Measurements from ENCODE around the gene PRKAG2. TPM values are rescaled to one million over a fixed set of nuclear protein-coding genes. Genes with fewer than 3 reads are reported as not detected.
"Not testable (repeated sequence)": the region's sequence is repeated elsewhere in the genome, so short reads cannot be mapped to it uniquely, and the experiment has no call there.

PRKAG2 gene
- total RNA-seq, 1 experiment from 2014 or later = 20.9 TPM

GRCh38 chr7:151787348-151787747 lies 89.6 kb downstream of the PRKAG2 start:
- no peak for DNase-seq (ENCODE audit: low read depth)

- no peak for DNase-seq (ENCODE audit: low read depth)
These were observed 90.0 kb downstream of the PRKAG2 start for GRCh38 chr7:151786936-151787335.

- no peak for DNase-seq (ENCODE audit: low read depth)
These were observed 90.7 kb downstream of the PRKAG2 start for GRCh38 chr7:151786241-151786640.

- DNase-seq (ENCODE audit: low read depth) = no peak
These were observed 91.3 kb downstream of the PRKAG2 start for GRCh38 chr7:151785681-151785965.

- DNase-seq (ENCODE audit: low read depth) = no peak
These were observed 91.8 kb downstream of the PRKAG2 start for GRCh38 chr7:151784853-151785680.

GRCh38 chr7:151783958-151784575 lies 92.8 kb downstream of the PRKAG2 start:
- no peak for DNase-seq (ENCODE audit: low read depth)

GRCh38 chr7:151782598-151783448 lies 94.1 kb downstream of the PRKAG2 start:
- DNase-seq (ENCODE audit: low read depth) = peak; percentile 83

- not testable (repeated sequence) for DNase-seq (ENCODE audit: low read depth)
These were observed 94.7 kb downstream of the PRKAG2 start for GRCh38 chr7:151782256-151782597.

- no peak for DNase-seq (ENCODE audit: low read depth)
These were observed 95.6 kb downstream of the PRKAG2 start for GRCh38 chr7:151781161-151781845.

- DNase-seq (ENCODE audit: low read depth) = no peak
These were observed 96.3 kb downstream of the PRKAG2 start for GRCh38 chr7:151780631-151781030.

- DNase-seq (ENCODE audit: low read depth) = no peak
These were observed 97.2 kb downstream of the PRKAG2 start for GRCh38 chr7:151779678-151780077.

- DNase-seq (ENCODE audit: low read depth) = no peak
These were observed 97.7 kb downstream of the PRKAG2 start for GRCh38 chr7:151779255-151779654.

- DNase-seq (ENCODE audit: low read depth) = no peak
These were observed 98.8 kb downstream of the PRKAG2 start for GRCh38 chr7:151777908-151778670.

- DNase-seq (ENCODE audit: low read depth) = no peak
These were observed 99.4 kb downstream of the PRKAG2 start for GRCh38 chr7:151777495-151777880.

- DNase-seq (ENCODE audit: low read depth) = no peak
These were observed 99.9 kb downstream of the PRKAG2 start for GRCh38 chr7:151776876-151777494.

GRCh38 chr7:151776446-151776845 lies 100.5 kb downstream of the PRKAG2 start:
- DNase-seq (ENCODE audit: low read depth) = no peak

- DNase-seq (ENCODE audit: low read depth) = no peak
These were observed 101.1 kb downstream of the PRKAG2 start for GRCh38 chr7:151775547-151776443.

- DNase-seq (ENCODE audit: low read depth) = no peak
These were observed 102.0 kb downstream of the PRKAG2 start for GRCh38 chr7:151774951-151775350.

- DNase-seq (ENCODE audit: low read depth) = no peak
These were observed 103.1 kb downstream of the PRKAG2 start for GRCh38 chr7:151773797-151774196.

GRCh38 chr7:151770232-151770631 lies 106.7 kb downstream of the PRKAG2 start:
- no peak for DNase-seq (ENCODE audit: low read depth)
